ENCODE measurements around the gene CAPN10.
A peak's percentile ranks its signal among the peaks of the same experiment; 100 is the strongest.

CAPN10 gene

GRCh38 chr2:240586919-240587800 is 626 bp downstream of the CAPN10 start:
- peak overlapping the region; percentile 96 to 97 for H3K4me3 ChIP-seq (replicated peaks in 1 of 2; ENCODE audit: low read depth in 2 of 2, low read length in 2 of 2)
- DNase-seq (ENCODE audit: low read depth in 2 of 2) = peak; percentile 18 to 28
- TF ChIP-seq CTCF (IDR thresholded peaks at IDR 0.05; ENCODE audit: low read depth, low read length) = no peak

GRCh38 chr2:240588006-240588655 is 1.6 kb downstream of the CAPN10 start:
- no peak for TF ChIP-seq CTCF (IDR thresholded peaks at IDR 0.05; ENCODE audit: low read depth, low read length)
- DNase-seq (ENCODE audit: low read depth in 2 of 2) = no peak
- peak overlapping the region in 1 of 2 donors; percentile 96 for H3K4me3 ChIP-seq (replicated peaks in 1 of 2; ENCODE audit: low read depth in 2 of 2, low read length in 2 of 2)

GRCh38 chr2:240588669-240589068 is 2.1 kb downstream of the CAPN10 start:
- no peak overlapping the region for H3K4me3 ChIP-seq (replicated peaks in 1 of 2; ENCODE audit: low read depth in 2 of 2, low read length in 2 of 2)
- TF ChIP-seq CTCF (IDR thresholded peaks at IDR 0.05; ENCODE audit: low read depth, low read length) = no peak
- DNase-seq (ENCODE audit: low read depth in 2 of 2) = no peak

GRCh38 chr2:240589375-240589774 is 2.8 kb downstream of the CAPN10 start:
- no peak for DNase-seq (ENCODE audit: low read depth in 2 of 2)
- H3K4me3 ChIP-seq (replicated peaks in 1 of 2; ENCODE audit: low read depth in 2 of 2, low read length in 2 of 2) = no peak overlapping the region
- TF ChIP-seq CTCF (IDR thresholded peaks at IDR 0.05; ENCODE audit: low read depth, low read length) = no peak

GRCh38 chr2:240589850-240590525 is 3.5 kb downstream of the CAPN10 start:
- no peak for TF ChIP-seq CTCF (IDR thresholded peaks at IDR 0.05; ENCODE audit: low read depth, low read length)
- DNase-seq (ENCODE audit: low read depth in 2 of 2) = no peak
- H3K4me3 ChIP-seq (replicated peaks in 1 of 2; ENCODE audit: low read depth in 2 of 2, low read length in 2 of 2) = no peak overlapping the region

- no peak overlapping the region for H3K4me3 ChIP-seq (replicated peaks in 1 of 2; ENCODE audit: low read depth in 2 of 2, low read length in 2 of 2)
- no peak for DNase-seq (ENCODE audit: low read depth in 2 of 2)
- no peak for TF ChIP-seq CTCF (IDR thresholded peaks at IDR 0.05; ENCODE audit: low read depth, low read length)
Measured at GRCh38 chr2:240590681-240591111, 4.2 kb downstream of the CAPN10 start.
